GM18519 (cell line): ENCODE results near the gene TGDS.
"Not testable (repeated sequence)": the region's sequence is repeated elsewhere in the genome, so short reads cannot be mapped to it uniquely, and the experiment has no call there.

ENCODE experiments used
- ATAC-seq: cut with Tn5 transposase; IDR thresholded peaks from one replicate; pipeline ENCODE4 v1.9.1; 2021; ENCODE audit warnings: mild to moderate bottlenecking, moderate library complexity; ENCODE audit not compliant: unreplicated experiment, low FRiP score

The TGDS gene

GRCh38 chr13:94556041-94556440 lies 39.9 kb downstream of the TGDS start:
- no peak for ATAC-seq

GRCh38 chr13:94553766-94554165 lies 42.2 kb downstream of the TGDS start:
- ATAC-seq, result no peak

GRCh38 chr13:94552095-94552494 lies 43.9 kb downstream of the TGDS start:
- ATAC-seq, result no peak

GRCh38 chr13:94550062-94550738 lies 45.8 kb downstream of the TGDS start:
- peak; percentile 2 for ATAC-seq

GRCh38 chr13:94549232-94550061 lies 46.5 kb downstream of the TGDS start:
- peak; percentile 82 for ATAC-seq

- peak; percentile 36 for ATAC-seq
Measured at GRCh38 chr13:94548821-94549231, 47.1 kb downstream of the TGDS start.

- ATAC-seq, result no peak
Measured at GRCh38 chr13:94548382-94548781, 47.6 kb downstream of the TGDS start.

- no peak for ATAC-seq
Measured at GRCh38 chr13:94546061-94546839, 49.7 kb downstream of the TGDS start.

GRCh38 chr13:94544922-94545321 lies 51.0 kb downstream of the TGDS start:
- ATAC-seq, result no peak

- ATAC-seq, result no peak
Measured at GRCh38 chr13:94542917-94543316, 53.0 kb downstream of the TGDS start.

GRCh38 chr13:94537740-94538630 lies 58.0 kb downstream of the TGDS start:
- no peak for ATAC-seq

- no peak for ATAC-seq
Measured at GRCh38 chr13:94535775-94536174, 60.2 kb downstream of the TGDS start.

GRCh38 chr13:94535231-94535630 lies 60.7 kb downstream of the TGDS start:
- ATAC-seq, result no peak

GRCh38 chr13:94534166-94534565 lies 61.8 kb downstream of the TGDS start:
- no peak for ATAC-seq

- ATAC-seq, result not testable (repeated sequence)
Measured at GRCh38 chr13:94532278-94532677, 63.7 kb downstream of the TGDS start.

GRCh38 chr13:94526956-94527355 lies 69.0 kb downstream of the TGDS start:
- not testable (repeated sequence) for ATAC-seq

GRCh38 chr13:94525781-94526180 lies 70.2 kb downstream of the TGDS start:
- no peak for ATAC-seq

GRCh38 chr13:94524407-94524806 lies 71.5 kb downstream of the TGDS start:
- ATAC-seq, result no peak
